GM21423 (cell line): ENCODE results near the gene COA3.
"Not testable (repeated sequence)": the region's sequence is repeated elsewhere in the genome, so short reads cannot be mapped to it uniquely, and the experiment has no call there.

ENCODE experiments used
- ATAC-seq: cut with Tn5 transposase; IDR thresholded peaks from one replicate; pipeline ENCODE4 v1.9.1; 2021; ENCODE audit warnings: mild to moderate bottlenecking, moderate library complexity; ENCODE audit not compliant: unreplicated experiment

COA3 gene

GRCh38 chr17:42782166-42783061, 16.1 kb downstream of the COA3 start:
- no peak for ATAC-seq

GRCh38 chr17:42781639-42782165, 16.8 kb downstream of the COA3 start:
- no peak for ATAC-seq

- ATAC-seq: no peak
These were observed 17.5 kb downstream of the COA3 start for GRCh38 chr17:42780851-42781638.

GRCh38 chr17:42779936-42780850, 18.3 kb downstream of the COA3 start, which contains the start of gene WNK4:
Gene WNK4, plus strand, starts transcription at chr17:42780610. Its CDS starts 89 bp downstream, at chr17:42780699.
- ATAC-seq: no peak

- no peak for ATAC-seq
These were observed 19.1 kb downstream of the COA3 start for GRCh38 chr17:42779304-42779935.

GRCh38 chr17:42778570-42778969, 19.9 kb downstream of the COA3 start:
- no peak for ATAC-seq

GRCh38 chr17:42775534-42776098, 22.9 kb downstream of the COA3 start:
- ATAC-seq: no peak

GRCh38 chr17:42774066-42774745, 24.3 kb downstream of the COA3 start:
- no peak for ATAC-seq

- ATAC-seq: peak; percentile 67
These were observed 25.0 kb downstream of the COA3 start, which contains the start of gene VPS25 for GRCh38 chr17:42773290-42774035. Gene VPS25, plus strand, starts transcription at chr17:42773449. Its CDS starts 27 bp downstream, at chr17:42773476.

GRCh38 chr17:42772945-42773289, 25.6 kb downstream of the COA3 start:
- no peak for ATAC-seq

GRCh38 chr17:42769964-42770363, 28.5 kb downstream of the COA3 start:
- not testable (repeated sequence) for ATAC-seq

GRCh38 chr17:42768006-42768405, 30.5 kb downstream of the COA3 start:
- not testable (repeated sequence) for ATAC-seq

GRCh38 chr17:42767512-42767911, 31.0 kb downstream of the COA3 start:
- ATAC-seq: no peak

GRCh38 chr17:42766124-42766523, 32.4 kb downstream of the COA3 start:
- no peak for ATAC-seq

GRCh38 chr17:42761638-42762037, 36.9 kb downstream of the COA3 start:
- ATAC-seq: no peak

- no peak for ATAC-seq
These were observed 37.6 kb downstream of the COA3 start, which contains the start of gene RAMP2 for GRCh38 chr17:42760652-42761581. Gene RAMP2, plus strand, starts transcription at chr17:42761227. Its CDS starts 35 bp downstream, at chr17:42761262.

GRCh38 chr17:42759982-42760651, 38.4 kb downstream of the COA3 start:
- no peak for ATAC-seq
